ENCODE results near the gene TAMM41. TPM values are rescaled to one million over a fixed set of nuclear protein-coding genes. Genes with fewer than 3 reads are reported as not detected.

TAMM41 gene
- total and polyA plus RNA-seq, 2 of the 4 experiments (the other 2 are of a cell fraction) = 4.3 to 15.9 TPM

- dilution Hi-C loops (cut with HindIII; ENCODE audit: low sequenced_read_pairs, unreplicated experiment) (no loop called here), intact Hi-C loops (cut with micrococcal nuclease) (loop anchor here (2.0 kb wide), 2 partner anchors 31 to 151 kb away; no protein-coding TSS in a partner anchor), in situ Hi-C loops (cut with MboI; ENCODE audit: low sequenced_read_pairs) (loop anchor here (10.0 kb wide), 1 partner anchor 421 kb away; no protein-coding TSS in a partner anchor)
- ATAC-seq (ENCODE audit: low read depth) (no peak), DNase-seq (no peak)
- Histone ChIP-seq H3K14ac (replicated peaks; ENCODE audit: low read depth, low read length) (no peak overlapping the region), H3K9ac (ENCODE audit: low read depth, low read length) (no peak overlapping the region), H3K9me1 (ENCODE audit: insufficient read depth, low read length) (peaks cover 11% of the 10 kb centered on the region), H3K36me3 (ENCODE audit: control insufficient read depth, insufficient read depth, low read length) (peaks cover 15% of the 10 kb centered on the region), H2AFZ (replicated peaks; ENCODE audit: low read length, poor library complexity) (no peak overlapping the region), H3K9me3 (ENCODE audit: control insufficient read depth, insufficient read depth, low read length) (no peaks in the 10 kb centered on the region), H4K91ac (ENCODE audit: insufficient read depth, low read depth, low read length) (no peak overlapping the region), H2AK5ac (ENCODE audit: low read depth, low read length) (no peak overlapping the region), H3K4ac (ENCODE audit: low read depth, low read length) (no peak overlapping the region), H2AK9ac (replicated peaks; ENCODE audit: low read depth, low read length, poor library complexity) (no peak overlapping the region), H2BK20ac (ENCODE audit: low read depth, low read length) (no peak overlapping the region), H3K27me3 (ENCODE audit: control insufficient read depth, insufficient read depth, low read length) (no peaks in the 10 kb centered on the region), H3K4me1 (ENCODE audit: control insufficient read depth, insufficient read depth, low read length) (peaks cover 12% of the 10 kb centered on the region), H3K27ac (ENCODE audit: insufficient read depth, low read length) (no peak overlapping the region), H3K79me1 (ENCODE audit: low read depth in 1 of 2, low read length in 2 of 2) (peaks cover 0 to 3% of the 10 kb centered on the region in 2 experiments; a peak in 2 of 4 replicates), H3K56ac (ENCODE audit: extremely low read depth, insufficient read depth, low read length) (no peak overlapping the region), H3K18ac (ENCODE audit: low read depth, low read length) (no peak overlapping the region), H2BK15ac (ENCODE audit: low read depth, low read length) (no peak overlapping the region), H3K4me2 (ENCODE audit: low read depth, low read length) (no peak overlapping the region), H4K5ac (ENCODE audit: low read depth, low read length) (no peak overlapping the region), H4K8ac (ENCODE audit: low read depth in 2 of 2, low read length in 2 of 2) (no peak overlapping the region), H4K20me1 (ENCODE audit: insufficient read depth, low read length) (peaks cover 4% of the 10 kb centered on the region), H3K23ac (ENCODE audit: low read depth, low read length) (no peak overlapping the region), H2BK5ac (ENCODE audit: low read depth, low read length, poor library complexity, severe bottlenecking) (no peak overlapping the region), H2BK120ac (ENCODE audit: low read depth, low read length) (no peak overlapping the region), H3K4me3 (ENCODE audit: insufficient read depth, low read depth, low read length) (no peak overlapping the region)
- no TSS peak for BruUV-seq (replicated peaks)
- TF ChIP-seq MAFK (IDR thresholded peaks at IDR 0.05; ENCODE audit: low read depth, low read length) (no peak), POLR2A (IDR thresholded peaks at IDR 0.05; ENCODE audit: low read depth, low read length) (no peak), SMC3 (IDR thresholded peaks at IDR 0.05; ENCODE audit: low read depth, low read length) (no peak), CTCF (conservative IDR thresholded peaks at IDR 0.05; ENCODE audit: low read depth, low read length) (no peak), RFX5 (IDR thresholded peaks at IDR 0.05; ENCODE audit: low read depth, low read length) (no peak), CEBPB (IDR thresholded peaks at IDR 0.05; ENCODE audit: low read depth, low read length) (no peak), RAD21 (IDR thresholded peaks at IDR 0.05; ENCODE audit: low read length) (no peak), MAZ (IDR thresholded peaks at IDR 0.05; ENCODE audit: borderline replicate concordance, low read depth, low read length) (no peak), CHD1 (IDR thresholded peaks at IDR 0.05; ENCODE audit: low read depth, low read length) (no peak), USF2 (IDR thresholded peaks at IDR 0.05; ENCODE audit: low read depth, low read length) (no peak), BHLHE40 (IDR thresholded peaks at IDR 0.05; ENCODE audit: low read depth, low read length) (no peak), NFE2L2 (IDR thresholded peaks at IDR 0.05; ENCODE audit: low read depth, low read length) (no peak), ELK1 (IDR thresholded peaks at IDR 0.05; ENCODE audit: borderline replicate concordance, low read depth, low read length) (no peak), FOS (IDR thresholded peaks at IDR 0.05; ENCODE audit: low read depth, low read length) (no peak), RCOR1 (IDR thresholded peaks at IDR 0.05; ENCODE audit: insufficient replicate concordance, low read length) (no peak), MXI1 (IDR thresholded peaks at IDR 0.05; ENCODE audit: borderline replicate concordance, low read depth, low read length) (no peak)
- ChIA-PET POLR2A (ENCODE audit: unreplicated experiment) (no interaction called here), CTCF (interaction anchor here (0.6 to 1.4 kb wide), 2 partner anchors 426 to 1647 kb away, joined by 3 to 4 read pairs; no protein-coding TSS in a partner anchor)
- no CpG with 5 or more reads among the region's 7 CpGs for WGBS, 2 experiments (ENCODE audit: extremely low coverage in 2 of 2, insufficient read length in 1 of 2)
Observed at GRCh38 chr3:11805716-11806115, 41.0 kb downstream of the TAMM41 start.
